Natural killer cell (primary cell): ENCODE data around the gene GABBR1. TPM values are rescaled to one million over a fixed set of nuclear protein-coding genes. Genes with fewer than 3 reads are reported as not detected.

ENCODE experiments used
- ATAC-seq, 3 donors: fragments of 150-1000 bp in 2 of 3; fragments of 200-7000 bp in 1 of 3; cut with Tn5 transposase; 1 replicate in 1 of 3; 2 replicates in 2 of 3; pipeline ENCODE4 v1.10.0; 2021; ENCODE audit warnings: mild to moderate bottlenecking in 2 of 3, moderate library complexity in 2 of 3
- DNase-seq, 2 donors: peaks; one replicate each; pipeline versions ENCODE4 v3.0.0 to v3.0.0-alpha.2; 2013 to 2021; ENCODE audit warnings: mixed read lengths in 1 of 2
- H3K27ac ChIP-seq: one replicate; pipeline ENCODE4 v1.5.1; 2013; ENCODE audit warnings: mild to moderate bottlenecking, low read length
- H3K27me3 ChIP-seq: one replicate; pipeline ENCODE4 v1.6.1; 2013; ENCODE audit warnings: low read length; ENCODE audit not compliant: control insufficient read depth, insufficient read depth
- H3K36me3 ChIP-seq: one replicate; pipeline ENCODE4 v1.6.1; 2013; ENCODE audit warnings: low read length; ENCODE audit not compliant: control insufficient read depth, insufficient read depth
- H3K4me1 ChIP-seq: one replicate; pipeline ENCODE4 v1.6.1; 2013; ENCODE audit warnings: low read length; ENCODE audit not compliant: control insufficient read depth, insufficient read depth
- H3K4me3 ChIP-seq: one replicate; pipeline ENCODE4 v1.5.1; 2013; ENCODE audit warnings: low read length
- H3K9me3 ChIP-seq: one replicate; pipeline ENCODE4 v1.6.1; 2013; ENCODE audit warnings: low read length; ENCODE audit not compliant: control insufficient read depth, insufficient read depth
- H3K27ac Mint-ChIP-seq, 2 donors: one replicate each; pipeline ENCODE4 v1.8.0; 2022; ENCODE audit warnings: mild to moderate bottlenecking in 2 of 2, mixed read lengths in 2 of 2, moderate library complexity in 1 of 2
- H3K27me3 Mint-ChIP-seq, 2 donors: one replicate each; pipeline ENCODE4 v1.8.0; 2022; ENCODE audit warnings: low read depth in 2 of 2, mixed read lengths in 2 of 2
- H3K36me3 Mint-ChIP-seq: one replicate; pipeline ENCODE4 v1.8.0; 2022; ENCODE audit warnings: mixed read lengths
- H3K4me1 Mint-ChIP-seq, 2 donors: one replicate each; pipeline ENCODE4 v1.8.0; 2022; ENCODE audit warnings: mixed read lengths in 2 of 2
- H3K4me3 Mint-ChIP-seq: one replicate; pipeline ENCODE4 v1.8.0; 2022; ENCODE audit warnings: mild to moderate bottlenecking, moderate library complexity, mixed read lengths
- H3K9me3 Mint-ChIP-seq, 2 donors: one replicate each; pipeline ENCODE4 v1.8.0; 2022; ENCODE audit warnings: mixed read lengths in 2 of 2
- WGBS: methylation state at CpG from one replicate; pipeline ENCODE4 v1.1.7; 2013; ENCODE audit warnings: missing lambda C conversion rate; ENCODE audit not compliant: insufficient coverage; 5-methylcytosine and 5-hydroxymethylcytosine counted together
- intact Hi-C: fragments of 100-400 bp; cut with micrococcal nuclease; formaldehyde crosslinking; loops from one replicate; pipeline ENCODE4 v1.14.2; 2022
- total RNA-seq, 4 donors: library from RNA; stranded (reverse); fragments of 120-200 nt in 1 of 4; gene quantifications; one replicate each; pipeline versions ENCODE4 v1.2.3 to v1.2.4, GENCODE V29; 2013 to 2022
- TF ChIP-seq, protein P1 (sequence below): fragments of 200-600 bp; IDR thresholded peaks from one replicate; pipeline ENCODE4 v1.8.0; 2022; ENCODE audit warnings: antibody characterized with exemption

GABBR1 gene
- total RNA-seq, 3 donors from 2014 or later (not counting 1 experiment from before 2014, with no cell fraction given) = 7.6 to 12.8 (median 10.9) TPM

- no peaks in the 10 kb centered on the region for H3K36me3 Mint-ChIP-seq
- peaks cover 6 to 13% of the 10 kb centered on the region in 2 donors for H3K27me3 Mint-ChIP-seq
- Histone ChIP-seq H3K9me3 (no peaks in the 10 kb centered on the region), H3K36me3 (no peaks in the 10 kb centered on the region), H3K27me3 (no peaks in the 10 kb centered on the region), H3K27ac (no peak overlapping the region), H3K4me1 (no peaks in the 10 kb centered on the region), H3K4me3 (no peak overlapping the region)
- H3K4me3 Mint-ChIP-seq = no peak overlapping the region
- ATAC-seq (no peak), DNase-seq (no peak)
- no peaks in the 10 kb centered on the region for H3K4me1 Mint-ChIP-seq
- H3K27ac Mint-ChIP-seq = no peak overlapping the region
- no peaks in the 10 kb centered on the region for H3K9me3 Mint-ChIP-seq
- TF ChIP-seq, protein P1, sequence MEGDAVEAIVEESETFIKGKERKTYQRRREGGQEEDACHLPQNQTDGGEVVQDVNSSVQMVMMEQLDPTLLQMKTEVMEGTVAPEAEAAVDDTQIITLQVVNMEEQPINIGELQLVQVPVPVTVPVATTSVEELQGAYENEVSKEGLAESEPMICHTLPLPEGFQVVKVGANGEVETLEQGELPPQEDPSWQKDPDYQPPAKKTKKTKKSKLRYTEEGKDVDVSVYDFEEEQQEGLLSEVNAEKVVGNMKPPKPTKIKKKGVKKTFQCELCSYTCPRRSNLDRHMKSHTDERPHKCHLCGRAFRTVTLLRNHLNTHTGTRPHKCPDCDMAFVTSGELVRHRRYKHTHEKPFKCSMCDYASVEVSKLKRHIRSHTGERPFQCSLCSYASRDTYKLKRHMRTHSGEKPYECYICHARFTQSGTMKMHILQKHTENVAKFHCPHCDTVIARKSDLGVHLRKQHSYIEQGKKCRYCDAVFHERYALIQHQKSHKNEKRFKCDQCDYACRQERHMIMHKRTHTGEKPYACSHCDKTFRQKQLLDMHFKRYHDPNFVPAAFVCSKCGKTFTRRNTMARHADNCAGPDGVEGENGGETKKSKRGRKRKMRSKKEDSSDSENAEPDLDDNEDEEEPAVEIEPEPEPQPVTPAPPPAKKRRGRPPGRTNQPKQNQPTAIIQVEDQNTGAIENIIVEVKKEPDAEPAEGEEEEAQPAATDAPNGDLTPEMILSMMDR = no peak
- WGBS = no CpG with 5 or more reads among the region's 1 CpG
- intact Hi-C loops = no loop called here
These were observed 107.7 kb downstream of the GABBR1 start for GRCh38 chr6:29525311-29525639.

- H3K4me1 ChIP-seq = no peaks in the 10 kb centered on the region
- H3K9me3 ChIP-seq = no peaks in the 10 kb centered on the region
- H3K27ac ChIP-seq = no peak overlapping the region
- H3K36me3 ChIP-seq = no peaks in the 10 kb centered on the region
- ATAC-seq (no peak), DNase-seq (no peak)
- H3K4me1 Mint-ChIP-seq = no peaks in the 10 kb centered on the region
- H3K27me3 ChIP-seq = no peaks in the 10 kb centered on the region
- TF ChIP-seq, protein P1 = no peak
- H3K9me3 Mint-ChIP-seq = no peaks in the 10 kb centered on the region
- peaks cover 6 to 13% of the 10 kb centered on the region in 2 donors for H3K27me3 Mint-ChIP-seq
- intact Hi-C loops = no loop called here
- H3K4me3 ChIP-seq = no peak overlapping the region
- WGBS = 37% methylated on average over 7 of the region's 7 CpGs
- no peak overlapping the region for H3K27ac Mint-ChIP-seq
- H3K36me3 Mint-ChIP-seq = no peaks in the 10 kb centered on the region
- no peak overlapping the region for H3K4me3 Mint-ChIP-seq
These were observed 108.3 kb downstream of the GABBR1 start for GRCh38 chr6:29524444-29525310.

- Mint-ChIP-seq H3K4me1 (no peaks in the 10 kb centered on the region), H3K27ac (no peak overlapping the region), H3K27me3 (peaks cover 6 to 13% of the 10 kb centered on the region in 2 donors), H3K4me3 (no peak overlapping the region), H3K9me3 (no peaks in the 10 kb centered on the region), H3K36me3 (no peaks in the 10 kb centered on the region)
- TF ChIP-seq, protein P1 = no peak
- Histone ChIP-seq H3K4me1 (no peaks in the 10 kb centered on the region), H3K4me3 (no peak overlapping the region), H3K27ac (no peak overlapping the region), H3K36me3 (no peaks in the 10 kb centered on the region), H3K9me3 (no peaks in the 10 kb centered on the region), H3K27me3 (no peaks in the 10 kb centered on the region)
- DNase-seq (no peak), ATAC-seq (no peak)
- intact Hi-C loops = no loop called here
- 82% methylated on average over 1 of the region's 2 CpGs for WGBS
These were observed 108.9 kb downstream of the GABBR1 start for GRCh38 chr6:29524044-29524443.
